MM.1S (cell line): Measurements from ENCODE around the gene ECI2.

ENCODE experiments used
- DNase-seq: peaks from one replicate; pipeline ENCODE4 v3.0.0-alpha.2; 2015
- H2AFZ ChIP-seq: fragments of 300-600 bp; sonication (generic); 2 replicates; pipeline ENCODE4 v1.6.0; 2016; ENCODE audit warnings: antibody characterized with exemption, low read length
- H3F3A ChIP-seq: fragments of 300-600 bp; sonication (generic); 2 replicates; pipeline ENCODE4 v1.6.1; 2016; ENCODE audit warnings: mild to moderate bottlenecking, antibody characterized with exemption, low read length, moderate library complexity, mixed read lengths; ENCODE audit not compliant: insufficient read depth
- H3K27ac ChIP-seq: fragments of 300-600 bp; sonication (generic); 2 replicates; pipeline ENCODE4 v1.5.1; 2016; ENCODE audit warnings: mild to moderate bottlenecking, low read length
- H3K27me3 ChIP-seq: fragments of 300-600 bp; sonication (generic); replicated peaks from 2 replicates; pipeline ENCODE4 v1.6.0; 2016; ENCODE audit warnings: low read length; ENCODE audit not compliant: insufficient read depth
- H3K36me3 ChIP-seq: fragments of 300-600 bp; sonication (generic); replicated peaks from 2 replicates; pipeline ENCODE4 v1.6.1; 2016; ENCODE audit warnings: mild to moderate bottlenecking, low read length, mixed read lengths; ENCODE audit not compliant: insufficient read depth
- H3K4me1 ChIP-seq: fragments of 300-600 bp; sonication (generic); 2 replicates; pipeline ENCODE4 v1.6.1; 2016; ENCODE audit warnings: low read length, mixed read lengths
- H3K4me2 ChIP-seq: fragments of 300-600 bp; sonication (generic); 2 replicates; pipeline ENCODE4 v1.6.0; 2016; ENCODE audit warnings: low read depth, low read length
- H3K4me3 ChIP-seq: fragments of 300-600 bp; sonication (generic); 2 replicates; pipeline ENCODE4 v1.5.1; 2016; ENCODE audit warnings: low read length, mixed read lengths
- H3K79me2 ChIP-seq: fragments of 300-600 bp; sonication (generic); 2 replicates; pipeline ENCODE4 v1.6.1; 2016; ENCODE audit warnings: mixed run types, low read length, mixed read lengths
- H3K9ac ChIP-seq: fragments of 300-600 bp; sonication (generic); 2 replicates; pipeline ENCODE4 v1.6.1; 2016; ENCODE audit warnings: low read length, mixed read lengths
- H3K9me2 ChIP-seq: fragments of 300-600 bp; sonication (generic); replicated peaks from 2 replicates; pipeline ENCODE4 v1.6.1; 2016; ENCODE audit warnings: mild to moderate bottlenecking, low read length, mixed read lengths; ENCODE audit not compliant: insufficient read depth
- H3K9me3 ChIP-seq: fragments of 300-600 bp; sonication (generic); replicated peaks from 2 replicates; pipeline ENCODE4 v1.6.1; 2016; ENCODE audit warnings: mild to moderate bottlenecking, low read length, mixed read lengths; ENCODE audit not compliant: insufficient read depth
- H4K20me1 ChIP-seq: fragments of 300-600 bp; sonication (generic); 2 replicates; pipeline ENCODE4 v1.6.1; 2016; ENCODE audit warnings: mild to moderate bottlenecking, low read length, moderate library complexity, mixed read lengths; ENCODE audit not compliant: insufficient read depth
- EZH2 ChIP-seq: fragments of 300-600 bp; sonication (generic); optimal IDR thresholded peaks from 2 replicates; pipeline ENCODE3; 2017; ENCODE audit warnings: low read depth, mild to moderate bottlenecking, antibody characterized with exemption, low read length, mixed read lengths
- EZH2phosphoT487 ChIP-seq: fragments of 300-600 bp; sonication (generic); IDR thresholded peaks from 2 replicates; pipeline ENCODE4 v1.6.1; 2018; ENCODE audit warnings: antibody characterized with exemption, low read length
- TF ChIP-seq, protein P1 (sequence below): fragments of 300-600 bp; sonication (generic); IDR thresholded peaks from 2 replicates; pipeline ENCODE4 v1.5.1; 2016; ENCODE audit warnings: antibody characterized with exemption, low read length, mixed read lengths

The ECI2 gene

DNA sequence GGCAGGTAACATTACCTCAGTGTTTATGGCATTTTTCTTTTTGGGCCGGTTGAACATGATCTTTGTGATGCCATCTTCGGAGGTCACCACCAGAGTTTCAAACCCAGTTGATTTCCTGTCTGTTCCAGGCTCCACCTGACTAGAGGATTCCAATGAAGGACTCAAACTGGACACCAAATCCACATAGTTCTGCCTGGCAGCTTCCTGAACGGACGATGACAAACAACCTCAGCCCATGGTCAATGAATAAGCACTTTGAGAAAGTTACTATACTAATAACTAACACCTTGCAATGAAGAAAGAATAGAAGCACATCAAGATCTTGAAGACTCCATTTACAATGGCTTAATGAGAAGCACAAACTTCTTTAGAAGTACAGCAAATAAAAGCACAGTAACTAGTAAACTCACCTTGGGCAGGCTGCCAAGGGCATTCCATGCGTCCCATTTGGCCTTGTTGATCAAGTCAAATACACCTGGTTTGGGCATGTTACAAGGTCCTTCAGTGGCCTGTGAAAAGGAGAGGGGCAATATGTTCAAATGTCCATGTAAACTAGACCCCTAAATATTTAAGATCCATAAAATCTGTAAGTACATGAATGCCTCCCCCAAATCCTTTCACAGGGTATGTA is 4.9 kb downstream of the ECI2 start:
- Histone ChIP-seq H3K4me2 (no peak overlapping the region), H2AFZ (no peak overlapping the region), H3K79me2 (peaks cover 25% of the 10 kb centered on the region), H4K20me1 (no peaks in the 10 kb centered on the region), H3F3A (peaks cover 5% of the 10 kb centered on the region), H3K27me3 (no peaks in the 10 kb centered on the region), H3K4me3 (no peak overlapping the region), H3K9ac (no peak overlapping the region), H3K36me3 (peaks cover 3% of the 10 kb centered on the region; the same call in 1 of the 2 replicates), H3K9me2 (no peaks in the 10 kb centered on the region), H3K9me3 (no peaks in the 10 kb centered on the region), H3K27ac (no peak overlapping the region), H3K4me1 (peaks cover 9% of the 10 kb centered on the region; the same call in 1 of the 2 replicates)
- no peak for DNase-seq
- TF ChIP-seq EZH2phosphoT487 (no peak), EZH2 (no peak)
- TF ChIP-seq, protein P1, sequence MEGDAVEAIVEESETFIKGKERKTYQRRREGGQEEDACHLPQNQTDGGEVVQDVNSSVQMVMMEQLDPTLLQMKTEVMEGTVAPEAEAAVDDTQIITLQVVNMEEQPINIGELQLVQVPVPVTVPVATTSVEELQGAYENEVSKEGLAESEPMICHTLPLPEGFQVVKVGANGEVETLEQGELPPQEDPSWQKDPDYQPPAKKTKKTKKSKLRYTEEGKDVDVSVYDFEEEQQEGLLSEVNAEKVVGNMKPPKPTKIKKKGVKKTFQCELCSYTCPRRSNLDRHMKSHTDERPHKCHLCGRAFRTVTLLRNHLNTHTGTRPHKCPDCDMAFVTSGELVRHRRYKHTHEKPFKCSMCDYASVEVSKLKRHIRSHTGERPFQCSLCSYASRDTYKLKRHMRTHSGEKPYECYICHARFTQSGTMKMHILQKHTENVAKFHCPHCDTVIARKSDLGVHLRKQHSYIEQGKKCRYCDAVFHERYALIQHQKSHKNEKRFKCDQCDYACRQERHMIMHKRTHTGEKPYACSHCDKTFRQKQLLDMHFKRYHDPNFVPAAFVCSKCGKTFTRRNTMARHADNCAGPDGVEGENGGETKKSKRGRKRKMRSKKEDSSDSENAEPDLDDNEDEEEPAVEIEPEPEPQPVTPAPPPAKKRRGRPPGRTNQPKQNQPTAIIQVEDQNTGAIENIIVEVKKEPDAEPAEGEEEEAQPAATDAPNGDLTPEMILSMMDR, result no peak

GRCh38 chr6:4129446-4129845 is 5.9 kb downstream of the ECI2 start:
- TF ChIP-seq, protein P1, result no peak
- TF ChIP-seq EZH2 (no peak), EZH2phosphoT487 (no peak)
- H3K36me3 ChIP-seq, result peaks cover 3% of the 10 kb centered on the region; the same call in 1 of the 2 replicates
- no peak overlapping the region for H3K27ac ChIP-seq
- H3K9me2 ChIP-seq, result no peaks in the 10 kb centered on the region
- H3F3A ChIP-seq, result no peaks in the 10 kb centered on the region
- no peak overlapping the region for H3K9ac ChIP-seq
- peaks cover 9% of the 10 kb centered on the region; the same call in 1 of the 2 replicates for H3K4me1 ChIP-seq
- H2AFZ ChIP-seq, result no peak overlapping the region
- H3K9me3 ChIP-seq, result no peaks in the 10 kb centered on the region
- H3K4me2 ChIP-seq, result no peak overlapping the region
- no peak overlapping the region for H3K4me3 ChIP-seq
- no peak for DNase-seq
- no peaks in the 10 kb centered on the region for H3K27me3 ChIP-seq
- no peaks in the 10 kb centered on the region for H4K20me1 ChIP-seq
- H3K79me2 ChIP-seq, result peaks cover 24% of the 10 kb centered on the region

- H2AFZ ChIP-seq, result no peak overlapping the region
- no peak overlapping the region for H3K27ac ChIP-seq
- H3K4me3 ChIP-seq, result no peak overlapping the region
- H3K36me3 ChIP-seq, result peaks cover 3% of the 10 kb centered on the region; the same call in 1 of the 2 replicates
- H3K9me2 ChIP-seq, result no peaks in the 10 kb centered on the region
- no peak overlapping the region for H3K9ac ChIP-seq
- no peaks in the 10 kb centered on the region for H3K9me3 ChIP-seq
- H3K27me3 ChIP-seq, result no peaks in the 10 kb centered on the region
- no peaks in the 10 kb centered on the region for H3F3A ChIP-seq
- H4K20me1 ChIP-seq, result no peaks in the 10 kb centered on the region
- H3K4me2 ChIP-seq, result no peak overlapping the region
- TF ChIP-seq, protein P1, result no peak
- TF ChIP-seq EZH2 (no peak), EZH2phosphoT487 (no peak)
- peaks cover 5% of the 10 kb centered on the region; the same call in 1 of the 2 replicates for H3K4me1 ChIP-seq
- H3K79me2 ChIP-seq, result peaks cover 17% of the 10 kb centered on the region
- no peak for DNase-seq
These were observed 6.6 kb downstream of the ECI2 start for GRCh38 chr6:4128748-4129147.
